Measurements from ENCODE around the gene CBLB. TPM values are rescaled to one million over a fixed set of nuclear protein-coding genes. Genes with fewer than 3 reads are reported as not detected.

Gene CBLB
- total and polyA plus RNA-seq, 2 experiments from 2014 or later = 20.5 to 47.7 TPM

DNA sequence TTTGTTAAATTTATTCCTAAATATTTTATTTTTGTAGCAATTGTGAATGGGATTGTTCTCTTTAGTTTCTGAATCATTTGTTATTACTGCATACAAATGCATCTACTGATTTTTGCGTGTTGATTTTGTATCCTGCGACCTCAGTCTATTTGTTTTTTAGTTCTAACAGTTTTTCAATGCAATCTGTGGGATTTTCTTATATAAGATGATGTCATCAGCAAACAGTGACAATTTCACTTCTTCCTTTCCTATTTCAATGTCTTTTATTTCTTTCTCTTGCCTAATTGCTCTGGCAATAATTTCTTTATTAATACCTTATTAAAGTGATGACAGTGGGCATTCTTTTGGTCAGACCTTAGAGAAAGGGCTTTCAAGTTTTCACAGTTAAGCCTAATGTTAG lies 48.0 kb upstream of the CBLB start (continued):
- TF ChIP-seq, protein P1, sequence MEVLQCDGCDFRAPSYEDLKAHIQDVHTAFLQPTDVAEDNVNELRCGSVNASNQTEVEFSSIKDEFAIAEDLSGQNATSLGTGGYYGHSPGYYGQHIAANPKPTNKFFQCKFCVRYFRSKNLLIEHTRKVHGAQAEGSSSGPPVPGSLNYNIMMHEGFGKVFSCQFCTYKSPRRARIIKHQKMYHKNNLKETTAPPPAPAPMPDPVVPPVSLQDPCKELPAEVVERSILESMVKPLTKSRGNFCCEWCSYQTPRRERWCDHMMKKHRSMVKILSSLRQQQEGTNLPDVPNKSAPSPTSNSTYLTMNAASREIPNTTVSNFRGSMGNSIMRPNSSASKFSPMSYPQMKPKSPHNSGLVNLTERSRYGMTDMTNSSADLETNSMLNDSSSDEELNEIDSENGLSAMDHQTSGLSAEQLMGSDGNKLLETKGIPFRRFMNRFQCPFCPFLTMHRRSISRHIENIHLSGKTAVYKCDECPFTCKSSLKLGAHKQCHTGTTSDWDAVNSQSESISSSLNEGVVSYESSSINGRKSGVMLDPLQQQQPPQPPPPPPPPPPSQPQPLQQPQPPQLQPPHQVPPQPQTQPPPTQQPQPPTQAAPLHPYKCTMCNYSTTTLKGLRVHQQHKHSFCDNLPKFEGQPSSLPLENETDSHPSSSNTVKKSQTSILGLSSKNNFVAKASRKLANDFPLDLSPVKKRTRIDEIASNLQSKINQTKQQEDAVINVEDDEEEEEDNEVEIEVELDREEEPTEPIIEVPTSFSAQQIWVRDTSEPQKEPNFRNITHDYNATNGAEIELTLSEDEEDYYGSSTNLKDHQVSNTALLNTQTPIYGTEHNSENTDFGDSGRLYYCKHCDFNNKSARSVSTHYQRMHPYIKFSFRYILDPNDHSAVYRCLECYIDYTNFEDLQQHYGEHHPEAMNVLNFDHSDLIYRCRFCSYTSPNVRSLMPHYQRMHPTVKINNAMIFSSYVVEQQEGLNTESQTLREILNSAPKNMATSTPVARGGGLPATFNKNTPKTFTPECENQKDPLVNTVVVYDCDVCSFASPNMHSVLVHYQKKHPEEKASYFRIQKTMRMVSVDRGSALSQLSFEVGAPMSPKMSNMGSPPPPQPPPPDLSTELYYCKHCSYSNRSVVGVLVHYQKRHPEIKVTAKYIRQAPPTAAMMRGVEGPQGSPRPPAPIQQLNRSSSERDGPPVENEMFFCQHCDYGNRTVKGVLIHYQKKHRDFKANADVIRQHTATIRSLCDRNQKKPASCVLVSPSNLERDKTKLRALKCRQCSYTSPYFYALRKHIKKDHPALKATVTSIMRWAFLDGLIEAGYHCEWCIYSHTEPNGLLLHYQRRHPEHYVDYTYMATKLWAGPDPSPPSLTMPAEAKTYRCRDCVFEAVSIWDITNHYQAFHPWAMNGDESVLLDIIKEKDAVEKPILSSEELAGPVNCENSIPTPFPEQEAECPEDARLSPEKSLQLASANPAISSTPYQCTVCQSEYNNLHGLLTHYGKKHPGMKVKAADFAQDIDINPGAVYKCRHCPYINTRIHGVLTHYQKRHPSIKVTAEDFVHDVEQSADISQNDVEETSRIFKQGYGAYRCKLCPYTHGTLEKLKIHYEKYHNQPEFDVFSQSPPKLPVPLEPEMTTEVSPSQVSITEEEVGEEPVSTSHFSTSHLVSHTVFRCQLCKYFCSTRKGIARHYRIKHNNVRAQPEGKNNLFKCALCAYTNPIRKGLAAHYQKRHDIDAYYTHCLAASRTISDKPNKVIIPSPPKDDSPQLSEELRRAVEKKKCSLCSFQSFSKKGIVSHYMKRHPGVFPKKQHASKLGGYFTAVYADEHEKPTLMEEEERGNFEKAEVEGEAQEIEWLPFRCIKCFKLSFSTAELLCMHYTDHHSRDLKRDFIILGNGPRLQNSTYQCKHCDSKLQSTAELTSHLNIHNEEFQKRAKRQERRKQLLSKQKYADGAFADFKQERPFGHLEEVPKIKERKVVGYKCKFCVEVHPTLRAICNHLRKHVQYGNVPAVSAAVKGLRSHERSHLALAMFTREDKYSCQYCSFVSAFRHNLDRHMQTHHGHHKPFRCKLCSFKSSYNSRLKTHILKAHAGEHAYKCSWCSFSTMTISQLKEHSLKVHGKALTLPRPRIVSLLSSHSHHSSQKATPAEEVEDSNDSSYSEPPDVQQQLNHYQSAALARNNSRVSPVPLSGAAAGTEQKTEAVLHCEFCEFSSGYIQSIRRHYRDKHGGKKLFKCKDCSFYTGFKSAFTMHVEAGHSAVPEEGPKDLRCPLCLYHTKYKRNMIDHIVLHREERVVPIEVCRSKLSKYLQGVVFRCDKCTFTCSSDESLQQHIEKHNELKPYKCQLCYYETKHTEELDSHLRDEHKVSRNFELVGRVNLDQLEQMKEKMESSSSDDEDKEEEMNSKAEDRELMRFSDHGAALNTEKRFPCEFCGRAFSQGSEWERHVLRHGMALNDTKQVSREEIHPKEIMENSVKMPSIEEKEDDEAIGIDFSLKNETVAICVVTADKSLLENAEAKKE (CRISPR knock-in tag; IDR thresholded peaks at IDR 0.05) = no peak
- TF ChIP-seq, protein P2, sequence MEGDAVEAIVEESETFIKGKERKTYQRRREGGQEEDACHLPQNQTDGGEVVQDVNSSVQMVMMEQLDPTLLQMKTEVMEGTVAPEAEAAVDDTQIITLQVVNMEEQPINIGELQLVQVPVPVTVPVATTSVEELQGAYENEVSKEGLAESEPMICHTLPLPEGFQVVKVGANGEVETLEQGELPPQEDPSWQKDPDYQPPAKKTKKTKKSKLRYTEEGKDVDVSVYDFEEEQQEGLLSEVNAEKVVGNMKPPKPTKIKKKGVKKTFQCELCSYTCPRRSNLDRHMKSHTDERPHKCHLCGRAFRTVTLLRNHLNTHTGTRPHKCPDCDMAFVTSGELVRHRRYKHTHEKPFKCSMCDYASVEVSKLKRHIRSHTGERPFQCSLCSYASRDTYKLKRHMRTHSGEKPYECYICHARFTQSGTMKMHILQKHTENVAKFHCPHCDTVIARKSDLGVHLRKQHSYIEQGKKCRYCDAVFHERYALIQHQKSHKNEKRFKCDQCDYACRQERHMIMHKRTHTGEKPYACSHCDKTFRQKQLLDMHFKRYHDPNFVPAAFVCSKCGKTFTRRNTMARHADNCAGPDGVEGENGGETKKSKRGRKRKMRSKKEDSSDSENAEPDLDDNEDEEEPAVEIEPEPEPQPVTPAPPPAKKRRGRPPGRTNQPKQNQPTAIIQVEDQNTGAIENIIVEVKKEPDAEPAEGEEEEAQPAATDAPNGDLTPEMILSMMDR (conservative IDR thresholded peaks at IDR 0.05; ENCODE audit: low read depth in 2 of 2) = no peak
- TF ChIP-seq ZNF331 (CRISPR knock-in tag; IDR thresholded peaks at IDR 0.05; ENCODE audit: low read depth) (no peak), JUNB (IDR thresholded peaks at IDR 0.05; ENCODE audit: unreplicated experiment) (no peak), POLR2AphosphoS5 (IDR thresholded peaks at IDR 0.05; ENCODE audit: low read depth) (no peak), EZH2 (IDR thresholded peaks at IDR 0.05; ENCODE audit: low read depth, unreplicated experiment) (no peak), CREB1 (CRISPR knock-in tag; IDR thresholded peaks at IDR 0.05; ENCODE audit: low read depth) (no peak)
- TF ChIP-seq, protein P3, sequence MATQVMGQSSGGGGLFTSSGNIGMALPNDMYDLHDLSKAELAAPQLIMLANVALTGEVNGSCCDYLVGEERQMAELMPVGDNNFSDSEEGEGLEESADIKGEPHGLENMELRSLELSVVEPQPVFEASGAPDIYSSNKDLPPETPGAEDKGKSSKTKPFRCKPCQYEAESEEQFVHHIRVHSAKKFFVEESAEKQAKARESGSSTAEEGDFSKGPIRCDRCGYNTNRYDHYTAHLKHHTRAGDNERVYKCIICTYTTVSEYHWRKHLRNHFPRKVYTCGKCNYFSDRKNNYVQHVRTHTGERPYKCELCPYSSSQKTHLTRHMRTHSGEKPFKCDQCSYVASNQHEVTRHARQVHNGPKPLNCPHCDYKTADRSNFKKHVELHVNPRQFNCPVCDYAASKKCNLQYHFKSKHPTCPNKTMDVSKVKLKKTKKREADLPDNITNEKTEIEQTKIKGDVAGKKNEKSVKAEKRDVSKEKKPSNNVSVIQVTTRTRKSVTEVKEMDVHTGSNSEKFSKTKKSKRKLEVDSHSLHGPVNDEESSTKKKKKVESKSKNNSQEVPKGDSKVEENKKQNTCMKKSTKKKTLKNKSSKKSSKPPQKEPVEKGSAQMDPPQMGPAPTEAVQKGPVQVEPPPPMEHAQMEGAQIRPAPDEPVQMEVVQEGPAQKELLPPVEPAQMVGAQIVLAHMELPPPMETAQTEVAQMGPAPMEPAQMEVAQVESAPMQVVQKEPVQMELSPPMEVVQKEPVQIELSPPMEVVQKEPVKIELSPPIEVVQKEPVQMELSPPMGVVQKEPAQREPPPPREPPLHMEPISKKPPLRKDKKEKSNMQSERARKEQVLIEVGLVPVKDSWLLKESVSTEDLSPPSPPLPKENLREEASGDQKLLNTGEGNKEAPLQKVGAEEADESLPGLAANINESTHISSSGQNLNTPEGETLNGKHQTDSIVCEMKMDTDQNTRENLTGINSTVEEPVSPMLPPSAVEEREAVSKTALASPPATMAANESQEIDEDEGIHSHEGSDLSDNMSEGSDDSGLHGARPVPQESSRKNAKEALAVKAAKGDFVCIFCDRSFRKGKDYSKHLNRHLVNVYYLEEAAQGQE (IDR thresholded peaks at IDR 0.05; ENCODE audit: unreplicated experiment) = no peak
- TF ChIP-seq, protein P4, sequence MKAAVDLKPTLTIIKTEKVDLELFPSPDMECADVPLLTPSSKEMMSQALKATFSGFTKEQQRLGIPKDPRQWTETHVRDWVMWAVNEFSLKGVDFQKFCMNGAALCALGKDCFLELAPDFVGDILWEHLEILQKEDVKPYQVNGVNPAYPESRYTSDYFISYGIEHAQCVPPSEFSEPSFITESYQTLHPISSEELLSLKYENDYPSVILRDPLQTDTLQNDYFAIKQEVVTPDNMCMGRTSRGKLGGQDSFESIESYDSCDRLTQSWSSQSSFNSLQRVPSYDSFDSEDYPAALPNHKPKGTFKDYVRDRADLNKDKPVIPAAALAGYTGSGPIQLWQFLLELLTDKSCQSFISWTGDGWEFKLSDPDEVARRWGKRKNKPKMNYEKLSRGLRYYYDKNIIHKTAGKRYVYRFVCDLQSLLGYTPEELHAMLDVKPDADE (IDR thresholded peaks at IDR 0.05) = no peak

Measured in GM23338 (cell line).